Peyer's patch (tissue), 4 donors: ENCODE data around the gene RMND5B. TPM values are rescaled to one million over a fixed set of nuclear protein-coding genes. Genes with fewer than 3 reads are reported as not detected.

Experiments used
- DNase-seq, 3 donors: peaks; one replicate each; pipeline ENCODE4 v3.0.0-alpha.2; 2017 to 2019
- H3K27ac ChIP-seq, 4 donors: fragments of 200-600 bp; sonication (generic); one replicate each; pipeline ENCODE4 v1.5.1; 2016 to 2019
- H3K27me3 ChIP-seq, 2 donors: fragments of 200-600 bp; sonication (generic); one replicate each; pipeline ENCODE4 v1.5.1; 2019
- H3K36me3 ChIP-seq, 3 donors: fragments of 200-600 bp; sonication (generic); one replicate each; pipeline ENCODE4 v1.5.1; 2016 to 2019
- H3K4me1 ChIP-seq, 4 donors: fragments of 200-600 bp; sonication (generic); one replicate each; pipeline ENCODE4 v1.5.1; 2016 to 2019
- H3K4me3 ChIP-seq, 4 donors: fragments of 200-600 bp; sonication (generic); 1 replicate in 3 of 4; 2 replicates in 1 of 4; pipeline ENCODE4 v1.5.1; 2016 to 2019; ENCODE audit warnings: mild to moderate bottlenecking in 1 of 4
- H3K9me3 ChIP-seq, 4 donors: fragments of 200-600 bp; sonication (generic); one replicate each; pipeline ENCODE4 v1.5.1; 2016 to 2019; ENCODE audit warnings: mild to moderate bottlenecking in 1 of 4
- CTCF ChIP-seq, 6 experiments: fragments of 450-650 bp in 4 of 6; fragments of 200-600 bp in 2 of 6; sonication (generic) in 1 of 6; IDR thresholded peaks; one replicate each; pipeline ENCODE4 v1.5.1; 2017 to 2019; ENCODE audit warnings: antibody characterized with exemption in 6 of 6, mild to moderate bottlenecking in 3 of 6, moderate library complexity in 1 of 6
- POLR2A ChIP-seq, 2 donors: fragments of 450-650 bp; IDR thresholded peaks; one replicate each; pipeline ENCODE4 v1.5.1; 2017; ENCODE audit warnings: antibody characterized with exemption in 2 of 2, mild to moderate bottlenecking in 2 of 2, moderate library complexity in 2 of 2
- total RNA-seq, 4 donors: library from RNA; depleted of rRNA; stranded (reverse); fragments of >200 nt; gene quantifications; one replicate each; pipeline ENCODE4 v1.1.0, GENCODE V29; 2016

The RMND5B gene
- total RNA-seq, 4 donors from 2014 or later: 35.9 to 59.4 (median 51.7) TPM

- no peak for DNase-seq
- no peaks in the 10 kb centered on the region for H3K27me3 ChIP-seq
- TF ChIP-seq CTCF (IDR thresholded peaks at IDR 0.05) (no peak), POLR2A (IDR thresholded peaks at IDR 0.05) (no peak)
- no peaks in the 10 kb centered on the region for H3K36me3 ChIP-seq
- no peak overlapping the region for H3K27ac ChIP-seq
- no peaks in the 10 kb centered on the region for H3K9me3 ChIP-seq
- H3K4me3 ChIP-seq: no peak overlapping the region
- H3K4me1 ChIP-seq: peaks cover 0 to 6% (median 2%) of the 10 kb centered on the region in 4 donors
These were observed 31.7 kb downstream of the RMND5B start for GRCh38 chr5:178162481-178162880.

- Histone ChIP-seq H3K36me3 (no peaks in the 10 kb centered on the region), H3K4me1 (peaks cover 0 to 6% (median 2%) of the 10 kb centered on the region in 4 donors), H3K4me3 (peak overlapping the region in 2 of 4 donors; percentile 15 to 28), H3K27ac (no peak overlapping the region), H3K9me3 (no peaks in the 10 kb centered on the region), H3K27me3 (no peaks in the 10 kb centered on the region)
- DNase-seq: peak; percentile 89 to 94 (median 93)
- no peak for TF ChIP-seq POLR2A (IDR thresholded peaks at IDR 0.05)
- peak; percentile 93 to 99 (median 98) for TF ChIP-seq CTCF (IDR thresholded peaks at IDR 0.05)
These were observed 33.2 kb downstream of the RMND5B start for GRCh38 chr5:178163772-178164735.

- DNase-seq: no peak
- no peak for TF ChIP-seq POLR2A (IDR thresholded peaks at IDR 0.05)
- TF ChIP-seq CTCF (IDR thresholded peaks at IDR 0.05): no peak
- Histone ChIP-seq H3K36me3 (no peaks in the 10 kb centered on the region), H3K4me3 (no peak overlapping the region), H3K9me3 (no peaks in the 10 kb centered on the region), H3K27me3 (no peaks in the 10 kb centered on the region), H3K27ac (no peak overlapping the region), H3K4me1 (peaks cover 0 to 6% (median 2%) of the 10 kb centered on the region in 4 donors)
These were observed 34.8 kb downstream of the RMND5B start for GRCh38 chr5:178165581-178165980.

GRCh38 chr5:178170455-178170854 lies 39.6 kb downstream of the RMND5B start:
- H3K4me1 ChIP-seq: no peaks in the 10 kb centered on the region
- TF ChIP-seq CTCF (IDR thresholded peaks at IDR 0.05): no peak

GRCh38 chr5:178174456-178174855 lies 43.6 kb downstream of the RMND5B start:
- DNase-seq: no peak
- H3K36me3 ChIP-seq: no peaks in the 10 kb centered on the region
- no peaks in the 10 kb centered on the region for H3K27me3 ChIP-seq
- no peak overlapping the region for H3K27ac ChIP-seq
- H3K4me1 ChIP-seq: no peaks in the 10 kb centered on the region
- TF ChIP-seq POLR2A (IDR thresholded peaks at IDR 0.05) (no peak), CTCF (IDR thresholded peaks at IDR 0.05) (no peak)
- H3K9me3 ChIP-seq: no peaks in the 10 kb centered on the region
- no peak overlapping the region for H3K4me3 ChIP-seq

More at GRCh38 chr5:178170455-178170854, 39.6 kb downstream of the RMND5B start:
- no peak overlapping the region for H3K27ac ChIP-seq
- H3K4me3 ChIP-seq: no peak overlapping the region
- H3K9me3 ChIP-seq: no peaks in the 10 kb centered on the region
- no peak for DNase-seq
- H3K36me3 ChIP-seq: no peaks in the 10 kb centered on the region
- H3K27me3 ChIP-seq: no peaks in the 10 kb centered on the region
